Left lung (tissue), 10 donors: ENCODE results near the gene RPS16. TPM values are rescaled to one million over a fixed set of nuclear protein-coding genes. Genes with fewer than 3 reads are reported as not detected.

ENCODE experiments used
- ATAC-seq: fragments of 200-7000 bp; cut with Tn5 transposase; one replicate; pipeline ENCODE4 v1.9.1; 2020; ENCODE audit warnings: moderate library complexity
- DNase-seq, 4 donors: peaks; one replicate each; pipeline ENCODE4 v3.0.0-alpha.2; 2013 to 2020
- H3K27ac ChIP-seq, 2 donors: fragments of 200-600 bp; sonication (generic) in 1 of 2; one replicate each; pipeline versions ENCODE4 v1.5.0 to v1.8.0; 2020 to 2021
- H3K27me3 ChIP-seq, 2 donors: fragments of 200-600 bp; sonication (generic) in 1 of 2; one replicate each; pipeline versions ENCODE4 v1.5.0 to v1.8.0; 2020 to 2021
- H3K36me3 ChIP-seq, 2 donors: fragments of 200-600 bp; sonication (generic) in 1 of 2; one replicate each; pipeline versions ENCODE4 v1.5.0 to v1.8.0; 2020 to 2021
- H3K4me1 ChIP-seq, 2 donors: fragments of 200-600 bp; one replicate each; pipeline ENCODE4 v1.8.0; 2021
- H3K4me3 ChIP-seq, 2 donors: fragments of 200-600 bp; sonication (generic) in 1 of 2; one replicate each; pipeline versions ENCODE4 v1.5.0 to v1.8.0; 2020 to 2021; ENCODE audit warnings: mild to moderate bottlenecking in 1 of 2
- H3K9me3 ChIP-seq, 2 donors: fragments of 200-600 bp; sonication (generic) in 1 of 2; one replicate each; pipeline versions ENCODE4 v1.5.0 to v1.8.0; 2020 to 2021
- intact Hi-C, 2 donors: fragments of 100-400 bp; cut with DNase I; formaldehyde crosslinking; loops; one replicate each; pipeline versions ENCODE4 v1.11.2 to v1.14.2; 2022
- polyA plus RNA-seq, 6 donors: library from polyadenylated mRNA; unstranded; fragments of 120-200 nt; gene quantifications; one replicate each; pipeline ENCODE4 v1.2.1, GENCODE V29; 2013; ENCODE audit not compliant: insufficient read length in 6 of 6
- total RNA-seq, 2 donors: library from RNA; stranded (reverse); fragmentation: NEBNext Ultra II Directional; extraction: Animal tissue kit (Norgen Biotek cat#: 25700); gene quantifications; one replicate each; pipeline ENCODE4 v1.2.1, GENCODE V29; 2021
- TF ChIP-seq, protein P1 (sequence below), 2 donors: fragments of 200-600 bp; sonication (generic) in 1 of 2; IDR thresholded peaks; one replicate each; pipeline versions ENCODE4 v1.5.0 to v1.8.0; 2021; ENCODE audit warnings: antibody characterized with exemption in 2 of 2
- donor health status: DM: no; HTN: yes; CAD: no.
- donor health status: DM: no; HTN: no; CAD: no.

Gene RPS16
- total and polyA plus RNA-seq, 8 donors: 1,386 to 1,755 (median 1,500) TPM

DNA sequence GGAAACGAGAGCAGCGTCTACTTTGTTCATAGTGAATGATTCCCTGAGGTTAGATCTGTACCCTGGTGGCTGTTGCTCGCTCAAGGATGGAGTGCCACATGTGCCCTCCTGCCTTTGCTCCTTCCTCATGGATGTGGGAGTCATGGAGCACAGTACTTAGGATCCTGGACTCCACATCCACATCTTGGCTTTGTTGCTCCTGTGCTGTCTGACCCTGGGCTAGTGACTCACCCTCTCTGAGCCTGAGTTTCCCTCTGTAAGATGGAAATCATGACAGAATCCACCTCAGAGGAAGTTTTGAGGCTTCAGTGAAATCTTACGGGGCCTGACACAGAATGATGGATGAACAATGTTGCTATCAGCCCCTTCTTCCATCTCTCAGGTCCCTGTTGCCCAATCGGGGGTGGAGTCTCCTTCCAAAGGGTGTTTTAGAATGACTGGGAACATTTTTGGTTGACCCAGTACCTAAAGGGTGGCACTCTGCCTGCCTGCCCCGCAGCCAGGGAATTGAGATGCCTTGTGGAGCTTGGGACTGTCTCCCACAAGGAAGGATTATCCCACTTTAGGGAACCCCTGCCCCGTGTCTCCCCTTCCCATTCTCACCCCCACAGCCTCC is 35.1 kb upstream of the RPS16 start:
- Histone ChIP-seq H3K36me3 (peaks cover 3 to 100% of the 10 kb centered on the region in 2 donors), H3K9me3 (no peaks in the 10 kb centered on the region), H3K4me3 (no peak overlapping the region), H3K27me3 (no peaks in the 10 kb centered on the region), H3K27ac (no peak overlapping the region), H3K4me1 (no peaks in the 10 kb centered on the region)
- no peak for ATAC-seq
- no peak for DNase-seq
- intact Hi-C loops: loop anchor here in 1 of 2 donors (10.0 kb wide), 1 partner anchor 64 kb away; the partner anchor contains the start of gene EID2B
- TF ChIP-seq, protein P1, sequence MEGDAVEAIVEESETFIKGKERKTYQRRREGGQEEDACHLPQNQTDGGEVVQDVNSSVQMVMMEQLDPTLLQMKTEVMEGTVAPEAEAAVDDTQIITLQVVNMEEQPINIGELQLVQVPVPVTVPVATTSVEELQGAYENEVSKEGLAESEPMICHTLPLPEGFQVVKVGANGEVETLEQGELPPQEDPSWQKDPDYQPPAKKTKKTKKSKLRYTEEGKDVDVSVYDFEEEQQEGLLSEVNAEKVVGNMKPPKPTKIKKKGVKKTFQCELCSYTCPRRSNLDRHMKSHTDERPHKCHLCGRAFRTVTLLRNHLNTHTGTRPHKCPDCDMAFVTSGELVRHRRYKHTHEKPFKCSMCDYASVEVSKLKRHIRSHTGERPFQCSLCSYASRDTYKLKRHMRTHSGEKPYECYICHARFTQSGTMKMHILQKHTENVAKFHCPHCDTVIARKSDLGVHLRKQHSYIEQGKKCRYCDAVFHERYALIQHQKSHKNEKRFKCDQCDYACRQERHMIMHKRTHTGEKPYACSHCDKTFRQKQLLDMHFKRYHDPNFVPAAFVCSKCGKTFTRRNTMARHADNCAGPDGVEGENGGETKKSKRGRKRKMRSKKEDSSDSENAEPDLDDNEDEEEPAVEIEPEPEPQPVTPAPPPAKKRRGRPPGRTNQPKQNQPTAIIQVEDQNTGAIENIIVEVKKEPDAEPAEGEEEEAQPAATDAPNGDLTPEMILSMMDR (IDR thresholded peaks at IDR 0.05): no peak

DNA sequence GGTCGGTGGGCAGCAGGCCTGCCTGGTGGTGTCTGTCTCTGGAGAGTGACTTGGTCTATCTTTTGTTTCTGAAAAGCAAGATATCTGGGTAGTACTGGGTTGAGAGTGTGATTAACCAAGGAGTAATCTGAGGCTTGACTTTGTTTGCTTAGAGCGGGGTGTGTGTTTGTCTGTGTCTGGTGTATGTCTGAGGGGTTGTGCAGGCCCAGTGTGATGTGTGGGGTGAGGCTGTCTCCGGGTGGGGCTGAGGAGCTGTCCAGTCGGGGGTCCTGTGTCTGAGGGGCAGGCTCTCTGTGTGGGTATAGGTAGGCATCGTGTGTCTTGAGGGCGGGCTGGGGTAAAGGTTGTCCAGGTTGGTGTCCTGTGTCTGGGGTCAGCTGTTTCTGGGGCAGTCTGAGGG is 33.8 kb upstream of the RPS16 start:
- no peaks in the 10 kb centered on the region for H3K4me1 ChIP-seq
- peak; percentile 10 for ATAC-seq
- H3K27me3 ChIP-seq: no peaks in the 10 kb centered on the region
- H3K4me3 ChIP-seq: no peak overlapping the region
- H3K9me3 ChIP-seq: no peaks in the 10 kb centered on the region
- TF ChIP-seq, protein P1 (IDR thresholded peaks at IDR 0.05): no peak
- intact Hi-C loops: no loop called here
- peaks cover 3 to 100% of the 10 kb centered on the region in 2 donors for H3K36me3 ChIP-seq
- H3K27ac ChIP-seq: no peak overlapping the region
- DNase-seq: peak in 1 of 4 donors; percentile 16

DNA sequence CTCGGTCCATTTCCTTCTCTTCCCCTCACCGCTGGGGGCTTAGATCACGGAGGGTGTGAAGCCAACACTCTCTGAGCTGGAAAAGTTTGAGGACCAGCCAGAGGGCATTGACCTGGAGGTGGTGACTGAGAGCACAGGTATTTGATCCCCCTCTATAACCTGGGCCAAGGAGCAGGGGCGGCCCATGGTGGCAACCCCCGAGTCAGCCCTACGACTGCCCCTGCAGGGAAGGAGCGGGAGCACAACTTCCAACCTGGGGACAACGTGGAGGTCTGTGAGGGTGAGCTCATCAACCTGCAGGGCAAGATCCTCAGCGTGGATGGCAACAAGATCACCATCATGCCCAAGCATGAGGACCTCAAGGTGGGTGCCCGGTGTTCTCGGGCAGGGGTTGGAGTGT is 33.3 kb upstream of the RPS16 start:
- peaks cover 0 to 100% of the 10 kb centered on the region in 2 donors for H3K36me3 ChIP-seq
- ATAC-seq (no peak), DNase-seq (peak in 1 of 4 donors; percentile 34)
- no peaks in the 10 kb centered on the region for H3K4me1 ChIP-seq
- intact Hi-C loops: no loop called here
- TF ChIP-seq, protein P1 (IDR thresholded peaks at IDR 0.05): no peak
- no peaks in the 10 kb centered on the region for H3K27me3 ChIP-seq
- no peak overlapping the region for H3K4me3 ChIP-seq
- H3K9me3 ChIP-seq: no peaks in the 10 kb centered on the region
- no peak overlapping the region for H3K27ac ChIP-seq

DNA sequence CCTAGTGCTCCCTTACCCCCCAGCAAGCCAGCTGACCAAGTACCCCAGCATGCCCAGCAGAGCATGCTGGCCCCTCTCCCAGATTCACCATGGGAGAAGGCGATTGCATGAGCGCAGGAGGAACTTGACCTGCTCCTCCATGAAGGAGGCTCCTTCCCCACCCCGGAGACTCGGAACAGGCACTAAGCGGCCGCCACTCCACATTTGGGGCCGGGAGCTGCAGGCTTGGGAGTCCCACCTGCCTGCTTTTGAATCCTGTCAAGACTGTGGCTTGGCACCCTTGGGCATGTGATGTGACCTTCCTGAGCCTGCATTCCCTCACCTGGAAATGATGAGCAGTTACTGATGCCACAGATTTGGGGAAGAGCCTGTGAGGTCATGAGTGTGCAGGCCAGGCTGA is 32.2 kb upstream of the RPS16 start:
- ATAC-seq: no peak
- H3K9me3 ChIP-seq: no peaks in the 10 kb centered on the region
- TF ChIP-seq, protein P1 (IDR thresholded peaks at IDR 0.05): no peak
- H3K27ac ChIP-seq: no peak overlapping the region
- H3K4me1 ChIP-seq: no peaks in the 10 kb centered on the region
- DNase-seq: peak in 1 of 4 donors; percentile 53
- H3K36me3 ChIP-seq: peaks cover 0 to 98% of the 10 kb centered on the region in 2 donors
- intact Hi-C loops: no loop called here
- H3K27me3 ChIP-seq: no peaks in the 10 kb centered on the region
- H3K4me3 ChIP-seq: no peak overlapping the region

DNA sequence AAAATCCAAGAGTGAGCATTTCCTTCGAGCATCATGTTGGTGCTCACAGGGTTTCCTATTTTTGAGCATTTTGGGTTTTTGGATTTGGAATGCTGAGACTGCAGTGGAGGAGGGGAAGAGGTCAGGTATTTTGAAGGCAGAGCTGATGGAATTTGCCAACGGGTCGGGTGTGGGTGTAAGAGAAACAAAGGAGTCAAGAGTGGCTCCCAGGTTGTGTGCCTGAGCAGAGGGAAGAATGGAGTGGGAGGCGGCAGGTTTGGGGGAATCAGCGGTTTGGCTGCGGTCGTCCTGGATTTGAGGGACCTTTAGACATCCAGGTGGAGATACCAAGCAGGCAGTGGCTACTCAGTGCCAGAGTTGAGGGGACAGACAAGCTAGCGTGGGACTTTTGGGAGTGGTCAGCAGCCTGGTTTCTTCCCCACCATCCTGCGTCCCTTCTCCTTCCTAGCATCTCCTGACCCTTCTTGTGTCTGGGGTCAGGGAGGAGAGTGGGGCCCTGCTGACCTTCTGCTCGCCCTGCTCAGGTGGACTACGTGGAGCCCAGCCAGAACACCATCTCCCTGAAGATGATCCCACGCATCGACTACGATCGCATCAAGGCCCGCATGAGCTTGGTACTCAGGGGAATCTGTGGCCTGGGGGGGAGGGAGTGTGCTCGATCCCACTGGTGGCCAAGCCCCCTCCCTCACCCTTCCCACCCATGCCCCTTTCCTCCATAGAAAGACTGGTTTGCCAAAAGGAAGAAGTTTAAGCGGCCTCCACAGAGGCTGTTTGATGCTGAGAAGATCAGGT is 30.4 kb upstream of the RPS16 start:
- Histone ChIP-seq H3K27me3 (no peaks in the 10 kb centered on the region), H3K27ac (no peak overlapping the region), H3K9me3 (no peaks in the 10 kb centered on the region), H3K4me3 (no peak overlapping the region), H3K36me3 (peaks cover 0 to 98% of the 10 kb centered on the region in 2 donors), H3K4me1 (no peaks in the 10 kb centered on the region)
- TF ChIP-seq, protein P1 (IDR thresholded peaks at IDR 0.05): no peak
- DNase-seq: peak in 1 of 4 donors; percentile 22
- intact Hi-C loops: no loop called here
- ATAC-seq: no peak
